HEK293 (cell line): ENCODE data around the gene RXFP4.
A peak's percentile ranks its signal among the peaks of the same experiment; 100 is the strongest.

Source experiments
- CTCF ChIP-seq: fragments of 450-650 bp; formaldehyde crosslinking; IDR thresholded peaks from 2 replicates; pipeline ENCODE4 v1.5.1; 2016; ENCODE audit warnings: missing biosample characterization, missing genetic modification characterization
- KLF7 ChIP-seq: fragments of 450-650 bp; formaldehyde crosslinking; IDR thresholded peaks from 2 replicates; pipeline ENCODE4 v1.5.1; 2016; ENCODE audit warnings: missing biosample characterization, missing genetic modification characterization, borderline replicate concordance
- KLF9 ChIP-seq: fragments of 450-650 bp; formaldehyde crosslinking; IDR thresholded peaks from 2 replicates; pipeline ENCODE4 v1.5.1; 2016; ENCODE audit warnings: missing biosample characterization, missing genetic modification characterization, low read depth
- PATZ1 ChIP-seq: fragments of 450-650 bp; formaldehyde crosslinking; IDR thresholded peaks from 2 replicates; pipeline ENCODE4 v1.5.1; 2016; ENCODE audit warnings: missing biosample characterization, missing genetic modification characterization
- PBX3 ChIP-seq: sonication (generic); formaldehyde crosslinking; IDR thresholded peaks from 2 replicates; pipeline ENCODE4 v1.8.1; 2022; ENCODE audit warnings: mild to moderate bottlenecking, moderate library complexity, missing genetic modification reagents
- REPIN1 ChIP-seq: fragments of 450-650 bp; formaldehyde crosslinking; IDR thresholded peaks from 2 replicates; pipeline ENCODE4 v1.5.1; 2017; ENCODE audit warnings: missing biosample characterization, missing genetic modification characterization, low read depth
- SCRT2 ChIP-seq: fragments of 450-650 bp; formaldehyde crosslinking; IDR thresholded peaks from 2 replicates; pipeline ENCODE4 v1.5.1; 2016; ENCODE audit warnings: missing biosample characterization, missing genetic modification characterization
- SP2 ChIP-seq: fragments of 450-650 bp; formaldehyde crosslinking; IDR thresholded peaks from 2 replicates; pipeline ENCODE4 v1.5.1; 2016; ENCODE audit warnings: missing biosample characterization, missing genetic modification characterization
- YY2 ChIP-seq: fragments of 450-650 bp; formaldehyde crosslinking; IDR thresholded peaks from 2 replicates; pipeline ENCODE4 v1.5.1; 2016; ENCODE audit warnings: missing biosample characterization, missing genetic modification characterization
- ZBTB26 ChIP-seq: fragments of 450-650 bp; formaldehyde crosslinking; optimal IDR thresholded peaks from 2 replicates; pipeline ENCODE3; 2016; ENCODE audit warnings: missing biosample characterization, mild to moderate bottlenecking, missing genetic modification characterization
- ZBTB7A ChIP-seq: fragments of 450-650 bp; formaldehyde crosslinking; IDR thresholded peaks from 2 replicates; pipeline ENCODE4 v1.5.1; 2016; ENCODE audit warnings: low read depth, missing biosample characterization, missing genetic modification characterization
- ZIC2 ChIP-seq: fragments of 450-650 bp; formaldehyde crosslinking; IDR thresholded peaks from 2 replicates; pipeline ENCODE4 v1.5.1; 2016; ENCODE audit warnings: missing biosample characterization, missing genetic modification characterization
- ZNF19 ChIP-seq: fragments of 450-650 bp; formaldehyde crosslinking; IDR thresholded peaks from 2 replicates; pipeline ENCODE4; 2016; ENCODE audit warnings: missing biosample characterization, missing genetic modification characterization, low read depth
- ZNF2 ChIP-seq: fragments of 450-650 bp; formaldehyde crosslinking; IDR thresholded peaks from 2 replicates; pipeline ENCODE4 v1.5.1; 2016; ENCODE audit warnings: missing biosample characterization, missing genetic modification characterization
- ZNF266 ChIP-seq: fragments of 450-650 bp; formaldehyde crosslinking; IDR thresholded peaks from 2 replicates; pipeline ENCODE4 v1.5.1; 2016; ENCODE audit warnings: missing biosample characterization, missing genetic modification characterization, low read depth
- ZNF280D ChIP-seq: fragments of 450-650 bp; formaldehyde crosslinking; IDR thresholded peaks from 2 replicates; pipeline ENCODE4 v1.5.1; 2016; ENCODE audit warnings: missing biosample characterization, missing genetic modification characterization
- ZNF341 ChIP-seq: fragments of 450-650 bp; formaldehyde crosslinking; IDR thresholded peaks from 2 replicates; pipeline ENCODE4; 2016; ENCODE audit warnings: low read depth, missing biosample characterization, missing genetic modification characterization
- ZNF404 ChIP-seq: fragments of 450-650 bp; formaldehyde crosslinking; IDR thresholded peaks from 2 replicates; pipeline ENCODE4 v1.5.1; 2017; ENCODE audit warnings: missing biosample characterization, missing genetic modification characterization
- ZNF518A ChIP-seq: fragments of 450-650 bp; formaldehyde crosslinking; conservative IDR thresholded peaks from 2 replicates; pipeline ENCODE4 v1.5.1; 2016; ENCODE audit warnings: low read depth, missing biosample characterization, missing genetic modification characterization
- ZNF549 ChIP-seq: fragments of 450-650 bp; IDR thresholded peaks from 2 replicates; pipeline ENCODE4 v1.5.1; 2018; ENCODE audit warnings: missing biosample characterization, missing genetic modification characterization, mild to moderate bottlenecking, inconsistent platforms, moderate library complexity
- ZNF600 ChIP-seq: fragments of 450-650 bp; formaldehyde crosslinking; IDR thresholded peaks from 2 replicates; pipeline ENCODE4 v1.5.1; 2016; ENCODE audit warnings: missing biosample characterization, missing genetic modification characterization
- ZSCAN23 ChIP-seq: fragments of 450-650 bp; formaldehyde crosslinking; IDR thresholded peaks from 2 replicates; pipeline ENCODE4 v1.5.1; 2016; ENCODE audit warnings: missing biosample characterization, missing genetic modification characterization

The RXFP4 gene

GRCh38 chr1:155934097-155934935 lies 7.1 kb upstream of the RXFP4 start, which contains the start of gene KHDC4 (continued):
- TF ChIP-seq KLF9 (tag by site-specific recombination) (peak; percentile 49; the same call in 1 of the 2 replicates), ZNF19 (tag by site-specific recombination) (no peak), ZNF280D (tag by site-specific recombination) (peak; percentile 10; the same call in 1 of the 2 replicates), REPIN1 (tag by site-specific recombination) (peak; percentile 74; the same call in 1 of the 2 replicates), SCRT2 (peak; percentile 75), ZNF341 (tag by site-specific recombination) (peak; percentile 72), ZSCAN23 (0 out of 2 replicates have a peak, but pooled peaks have one; percentile 60), SP2 (tag by site-specific recombination) (peak; percentile 100), ZIC2 (tag by site-specific recombination) (peak; percentile 45), ZNF549 (tag by site-specific recombination) (no peak), ZBTB7A (tag by site-specific recombination) (peak; percentile 83; the same call in 1 of the 2 replicates), ZNF266 (tag by site-specific recombination) (no peak), ZBTB26 (tag by site-specific recombination) (peak; percentile 91), ZNF518A (tag by site-specific recombination) (peak; percentile 98), ZNF404 (no peak), KLF7 (tag by site-specific recombination) (0 out of 2 replicates have a peak, but pooled peaks have one; percentile 48), CTCF (tag by site-specific recombination) (peak; percentile 17; the same call in 1 of the 2 replicates), PBX3 (CRISPR knock-in tag) (peak; percentile 88; the same call in 1 of the 2 replicates), ZNF2 (peak; percentile 90), PATZ1 (tag by site-specific recombination) (peak; percentile 35; the same call in 1 of the 2 replicates), ZNF600 (peak; percentile 38), YY2 (tag by site-specific recombination) (peak; percentile 88)
